Lung (tissue), 12 donors: ENCODE data around the gene AGMAT. TPM values are rescaled to one million over a fixed set of nuclear protein-coding genes. Genes with fewer than 3 reads are reported as not detected.
A peak's percentile ranks its signal among the peaks of the same experiment; 100 is the strongest.

ENCODE experiments used
- ATAC-seq: fragments of 200-7000 bp; cut with Tn5 transposase; one replicate; pipeline ENCODE4 v1.9.1; 2020; ENCODE audit warnings: moderate number of reproducible peaks; ENCODE audit not compliant: insufficient read depth, low FRiP score
- DNase-seq, 3 donors: peaks; one replicate each; pipeline ENCODE4 v3.0.0-alpha.2; 2013 to 2017
- H3K27ac ChIP-seq, 2 donors: one replicate each; pipeline ENCODE4 v1.5.1; 2013; ENCODE audit warnings: mild to moderate bottlenecking in 2 of 2, moderate library complexity in 2 of 2, control low read depth in 1 of 2, inconsistent platforms in 1 of 2, low read depth in 1 of 2, low read length in 1 of 2
- H3K27me3 ChIP-seq, 3 donors: one replicate each; pipeline ENCODE4 v1.5.1; 2013; ENCODE audit warnings: low read length in 2 of 3; ENCODE audit not compliant: control insufficient read depth in 3 of 3, insufficient read depth in 3 of 3
- H3K36me3 ChIP-seq, 4 donors: one replicate each; pipeline ENCODE4 v1.5.1; 2013; ENCODE audit warnings: low read length in 4 of 4, mild to moderate bottlenecking in 1 of 4, moderate library complexity in 1 of 4; ENCODE audit not compliant: control insufficient read depth in 4 of 4, insufficient read depth in 4 of 4
- H3K4me1 ChIP-seq, 5 donors: one replicate each; pipeline ENCODE4 v1.5.1; 2013; ENCODE audit warnings: low read length in 5 of 5, mild to moderate bottlenecking in 2 of 5, moderate library complexity in 1 of 5; ENCODE audit not compliant: control insufficient read depth in 5 of 5, insufficient read depth in 5 of 5
- H3K4me3 ChIP-seq: one replicate; pipeline ENCODE4 v1.5.1; 2013; ENCODE audit warnings: mild to moderate bottlenecking, control low read depth, moderate library complexity
- H3K9ac ChIP-seq, 2 donors: one replicate each; pipeline ENCODE4 v1.5.1; 2013; ENCODE audit warnings: low read length in 2 of 2, control low read depth in 1 of 2; ENCODE audit not compliant: insufficient read depth in 1 of 2
- H3K9me3 ChIP-seq, 4 donors: one replicate each; pipeline ENCODE4 v1.5.1; 2013; ENCODE audit warnings: low read length in 3 of 4, mild to moderate bottlenecking in 1 of 4, moderate library complexity in 1 of 4; ENCODE audit not compliant: control insufficient read depth in 4 of 4, insufficient read depth in 3 of 4
- WGBS, 2 donors: extraction: QIAGEN DNeasy Blood & Tissue Kit; methylation state at CpG; one replicate each; pipeline ENCODE4 v1.1.7; 2013; 5-methylcytosine and 5-hydroxymethylcytosine counted together
- polyA plus RNA-seq, 2 donors: library from polyadenylated mRNA; stranded (reverse); fragments of 200-250 nt; gene quantifications; one replicate each; pipeline ENCODE4 v1.2.1, GENCODE V29; 2013
- total RNA-seq, 2 donors: library from RNA; depleted of rRNA in 1 of 2; stranded (reverse); fragments of >200 nt in 1 of 2; gene quantifications; one replicate each; pipeline ENCODE4 v1.2.1, GENCODE V29; 2014 to 2021
- TF ChIP-seq, protein P1 (sequence below): IDR thresholded peaks from 2 replicates; pipeline ENCODE4 v1.5.1; 2012; ENCODE audit warnings: mild to moderate bottlenecking; ENCODE audit errors: control extremely low read depth, extremely low read depth
- donor health status: control.
- donor health status: control.
- donor health status: Bipolar disorder and iron deficiency.
- donor health status: healthy.
- donor health status: DM: yes; HTN: yes; CAD: no.

The AGMAT gene
- total and polyA plus RNA-seq, 4 donors, result 0.08 to 0.46 (median 0.31) TPM

DNA sequence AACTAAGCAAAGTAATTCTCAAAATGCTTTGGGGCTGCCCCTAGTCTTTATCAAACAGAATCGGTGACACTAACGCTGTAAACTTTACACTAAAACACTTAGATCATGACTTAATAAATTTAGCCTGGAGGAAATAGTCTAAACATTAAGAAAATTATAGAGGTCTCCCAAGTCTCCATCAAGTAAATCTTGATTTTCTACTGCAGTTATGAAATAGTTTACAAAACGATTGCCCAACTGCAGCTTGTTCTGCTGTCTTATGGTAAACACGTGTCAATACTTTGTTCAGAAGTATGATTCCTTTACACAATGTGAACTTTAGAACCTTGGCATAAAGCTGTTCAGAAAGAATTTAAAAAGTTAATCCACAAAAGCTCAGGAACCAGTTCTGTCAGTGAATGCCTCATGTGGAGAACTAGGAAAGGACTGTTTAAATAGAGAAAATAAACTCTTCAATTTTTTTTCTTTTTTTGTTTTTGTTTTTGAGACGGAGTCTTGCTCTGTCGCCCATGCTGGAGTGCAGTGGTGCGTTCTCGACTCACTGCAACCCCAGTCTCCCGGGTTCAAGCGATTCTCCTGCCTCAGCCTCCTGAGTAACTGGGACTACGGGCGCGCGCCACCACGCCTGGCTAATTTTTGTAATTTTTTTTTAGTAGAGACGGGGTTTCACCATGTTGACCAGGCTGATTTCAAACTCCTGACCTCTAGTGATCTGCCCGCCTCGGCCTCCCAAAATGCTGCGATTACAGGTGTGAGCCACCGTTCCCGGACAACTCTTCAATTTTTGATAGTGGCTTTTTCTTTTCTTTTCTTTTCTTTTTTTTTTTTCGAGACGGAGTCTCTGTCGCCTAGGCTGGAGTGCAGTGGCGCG lies 34.0 kb upstream of the AGMAT start:
- H3K9ac ChIP-seq, result peak overlapping the region; percentile 78 to 86
- no peaks in the 10 kb centered on the region for H3K9me3 ChIP-seq
- peak overlapping the region; percentile 63 to 89 for H3K27ac ChIP-seq
- H3K27me3 ChIP-seq, result no peaks in the 10 kb centered on the region
- WGBS, 2 donors, result 72 to 79% methylated on average over 26 of the region's 26 CpGs
- peak overlapping the region; percentile 95 for H3K4me3 ChIP-seq
- TF ChIP-seq, protein P1, sequence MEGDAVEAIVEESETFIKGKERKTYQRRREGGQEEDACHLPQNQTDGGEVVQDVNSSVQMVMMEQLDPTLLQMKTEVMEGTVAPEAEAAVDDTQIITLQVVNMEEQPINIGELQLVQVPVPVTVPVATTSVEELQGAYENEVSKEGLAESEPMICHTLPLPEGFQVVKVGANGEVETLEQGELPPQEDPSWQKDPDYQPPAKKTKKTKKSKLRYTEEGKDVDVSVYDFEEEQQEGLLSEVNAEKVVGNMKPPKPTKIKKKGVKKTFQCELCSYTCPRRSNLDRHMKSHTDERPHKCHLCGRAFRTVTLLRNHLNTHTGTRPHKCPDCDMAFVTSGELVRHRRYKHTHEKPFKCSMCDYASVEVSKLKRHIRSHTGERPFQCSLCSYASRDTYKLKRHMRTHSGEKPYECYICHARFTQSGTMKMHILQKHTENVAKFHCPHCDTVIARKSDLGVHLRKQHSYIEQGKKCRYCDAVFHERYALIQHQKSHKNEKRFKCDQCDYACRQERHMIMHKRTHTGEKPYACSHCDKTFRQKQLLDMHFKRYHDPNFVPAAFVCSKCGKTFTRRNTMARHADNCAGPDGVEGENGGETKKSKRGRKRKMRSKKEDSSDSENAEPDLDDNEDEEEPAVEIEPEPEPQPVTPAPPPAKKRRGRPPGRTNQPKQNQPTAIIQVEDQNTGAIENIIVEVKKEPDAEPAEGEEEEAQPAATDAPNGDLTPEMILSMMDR, result no peak
- DNase-seq (peak; percentile 22 to 95 (median 93)), ATAC-seq (no peak)
- peaks cover 3 to 46% (median 22%) of the 10 kb centered on the region in 5 donors for H3K4me1 ChIP-seq
- H3K36me3 ChIP-seq, result peaks cover 2 to 3% (median 2%) of the 10 kb centered on the region in 4 donors

- H3K27ac ChIP-seq, result peak overlapping the region; percentile 89 to 99
- DNase-seq (peak in 1 of 3 donors; percentile 43), ATAC-seq (no peak)
- TF ChIP-seq, protein P1, result no peak
- peaks cover 2 to 3% (median 2%) of the 10 kb centered on the region in 4 donors for H3K36me3 ChIP-seq
- no peaks in the 10 kb centered on the region for H3K9me3 ChIP-seq
- H3K9ac ChIP-seq, result peak overlapping the region; percentile 78 to 86
- H3K27me3 ChIP-seq, result no peaks in the 10 kb centered on the region
- H3K4me1 ChIP-seq, result peaks cover 3 to 46% (median 21%) of the 10 kb centered on the region in 5 donors
- 1 to 2% methylated on average over 8 of the region's 8 CpGs for WGBS, 2 donors
- peak overlapping the region; percentile 95 for H3K4me3 ChIP-seq
Measured at GRCh38 chr1:15618077-15618654, 33.3 kb upstream of the AGMAT start.

DNA sequence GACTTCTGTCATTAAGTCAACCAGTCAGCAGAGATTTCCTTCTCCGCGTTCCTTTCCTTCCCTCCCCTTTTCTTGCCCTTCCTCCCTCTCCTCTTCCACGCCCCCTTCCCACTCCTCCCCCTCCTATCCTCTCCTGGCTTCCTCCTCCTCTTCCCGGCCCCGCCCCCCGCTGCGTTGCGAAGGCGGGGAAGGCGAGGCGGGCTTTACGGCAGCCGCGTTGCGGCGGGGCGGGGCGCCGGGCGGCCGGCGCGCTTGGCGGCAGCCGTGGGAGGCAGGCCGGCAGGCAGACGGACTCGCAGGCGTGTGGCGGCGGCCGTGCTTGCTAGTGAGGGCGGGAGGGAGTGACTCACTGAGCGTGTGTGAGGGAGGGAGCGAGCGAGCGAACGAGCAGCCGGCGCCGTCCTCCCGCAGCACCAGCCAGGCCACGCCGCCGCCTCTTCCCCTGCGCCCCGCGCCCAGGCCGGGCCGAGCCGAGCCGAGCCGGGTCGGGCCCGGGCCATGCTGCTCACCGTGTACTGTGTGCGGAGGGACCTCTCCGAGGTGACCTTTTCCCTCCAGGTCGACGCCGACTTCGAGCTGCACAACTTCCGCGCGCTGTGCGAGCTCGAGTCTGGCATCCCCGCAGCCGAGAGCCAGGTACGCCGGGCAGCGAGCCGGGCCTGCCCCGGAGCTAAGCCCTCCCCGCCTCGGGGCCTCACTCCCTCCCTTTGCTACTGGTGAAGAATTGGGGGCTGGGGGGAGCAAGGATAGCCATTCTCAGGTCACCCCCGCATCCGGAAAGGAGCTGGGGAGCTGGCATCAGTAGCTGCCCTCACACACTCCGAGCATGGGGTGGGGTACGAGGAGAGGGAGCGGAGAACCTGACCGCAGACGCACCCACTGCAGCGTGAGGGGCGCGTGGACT lies 32.6 kb upstream of the AGMAT start, which contains the start of gene DDI2:
TSS of gene DDI2 (plus strand) at position 286 of the 904 bp plus-strand sequence. CDS start at position 499, 213 bp downstream.
- 0 to 1% methylated on average over 75 to 86 of the region's 86 CpGs for WGBS, 2 donors
- Histone ChIP-seq H3K27me3 (no peaks in the 10 kb centered on the region), H3K27ac (peak within 1 kb of the TSS; percentile 89 to 99), H3K9ac (peak within 1 kb of the TSS; percentile 78 to 86), H3K9me3 (no peaks in the 10 kb centered on the region), H3K4me3 (peak within 1 kb of the TSS; percentile 95), H3K36me3 (peaks cover 2 to 3% (median 2%) of the 10 kb centered on the region in 4 donors), H3K4me1 (peaks cover 3 to 39% (median 20%) of the 10 kb centered on the region in 5 donors)
- peak; percentile 99 for DNase-seq
- peak; percentile 95 for ATAC-seq
- TF ChIP-seq, protein P1, result no peak
